HCT116 (cell line): ENCODE measurements around the gene NLRP14.

ENCODE experiments used
- CBX3 ChIP-seq: IDR thresholded peaks from 2 replicates; pipeline ENCODE4 v1.6.1; 2012; ENCODE audit warnings: low read depth
- CTCF ChIP-seq, 3 experiments: fragments of 200-600 bp in 1 of 3; sonication (generic) in 1 of 3; IDR thresholded peaks in 2 of 3; conservative IDR thresholded peaks in 1 of 3; 2 replicates each; pipeline ENCODE4 v1.5.1; 2012 to 2017; ENCODE audit warnings: low read depth in 2 of 3, low read length in 2 of 3, antibody characterized with exemption in 1 of 3, borderline replicate concordance in 1 of 3, control low read depth in 1 of 3, mild to moderate bottlenecking in 1 of 3, mixed read lengths in 1 of 3, mixed run types in 1 of 3, moderate library complexity in 1 of 3; ENCODE audit not compliant: insufficient read depth in 1 of 3
- EZH2 ChIP-seq: fragments of 200-600 bp; sonication (generic); IDR thresholded peaks from 2 replicates; pipeline ENCODE4 v1.6.1; 2017; ENCODE audit warnings: antibody characterized with exemption, mixed run types
- EZH2phosphoT487 ChIP-seq: fragments of 200-600 bp; IDR thresholded peaks from 2 replicates; pipeline ENCODE4 v1.6.1; 2018; ENCODE audit warnings: antibody characterized with exemption, borderline replicate concordance
- POLR2A ChIP-seq: IDR thresholded peaks from 2 replicates; pipeline ENCODE4 v1.7.0; 2011; ENCODE audit warnings: borderline replicate concordance; ENCODE audit not compliant: insufficient read depth, insufficient read length; ENCODE audit errors: extremely low read depth
- POLR2AphosphoS5 ChIP-seq: IDR thresholded peaks from 2 replicates; pipeline ENCODE4 v1.6.1; 2011; ENCODE audit warnings: mild to moderate bottlenecking, low read depth, low read length, moderate library complexity
- SRF ChIP-seq: IDR thresholded peaks from 2 replicates; pipeline ENCODE4 v1.6.1; 2012; ENCODE audit warnings: low read depth
- ZFX ChIP-seq: fragments of 450-650 bp; IDR thresholded peaks from 2 replicates; pipeline ENCODE4 v1.6.1; 2017

- TF ChIP-seq CTCF (IDR thresholded peaks at IDR 0.05 in 2 of 3, conservative IDR thresholded peaks at IDR 0.05 in 1 of 3; ENCODE audit: borderline replicate concordance in 1 of 3, insufficient read depth in 1 of 3, low read depth in 2 of 3, low read length in 2 of 3), result no peak
- TF ChIP-seq CBX3, result no peak
- TF ChIP-seq POLR2AphosphoS5, result no peak
- no peak for TF ChIP-seq POLR2A
- TF ChIP-seq SRF, result no peak
- TF ChIP-seq ZFX, result no peak
- no peak for TF ChIP-seq EZH2
- TF ChIP-seq EZH2phosphoT487, result no peak
Observed at GRCh38 chr11:7046474-7047175, 26.3 kb downstream of the NLRP14 start.
